ENCODE results near the gene MAML2.
A peak's percentile ranks its signal among the peaks of the same experiment; 100 is the strongest.

MAML2 gene

DNA sequence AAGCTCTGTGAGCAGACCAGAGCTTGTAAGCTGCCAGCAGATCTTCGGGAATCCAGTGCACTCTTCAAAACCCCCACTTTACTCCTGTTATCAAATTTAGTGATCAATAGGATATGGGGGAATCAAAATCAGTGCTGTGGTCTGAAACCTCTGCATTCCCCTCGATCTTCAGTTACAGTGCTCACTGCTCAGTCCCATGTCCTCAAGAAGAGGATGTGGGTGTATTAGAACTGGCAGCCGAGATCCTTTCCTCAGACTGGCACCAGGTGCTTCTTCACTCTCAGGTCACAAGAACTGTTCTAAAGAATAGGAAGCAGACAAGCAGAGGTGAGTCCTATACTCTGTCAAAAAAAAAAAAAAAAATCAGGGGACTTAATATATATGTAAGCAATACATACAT lies 15.3 kb upstream of the MAML2 start:
- TF ChIP-seq, protein P1, sequence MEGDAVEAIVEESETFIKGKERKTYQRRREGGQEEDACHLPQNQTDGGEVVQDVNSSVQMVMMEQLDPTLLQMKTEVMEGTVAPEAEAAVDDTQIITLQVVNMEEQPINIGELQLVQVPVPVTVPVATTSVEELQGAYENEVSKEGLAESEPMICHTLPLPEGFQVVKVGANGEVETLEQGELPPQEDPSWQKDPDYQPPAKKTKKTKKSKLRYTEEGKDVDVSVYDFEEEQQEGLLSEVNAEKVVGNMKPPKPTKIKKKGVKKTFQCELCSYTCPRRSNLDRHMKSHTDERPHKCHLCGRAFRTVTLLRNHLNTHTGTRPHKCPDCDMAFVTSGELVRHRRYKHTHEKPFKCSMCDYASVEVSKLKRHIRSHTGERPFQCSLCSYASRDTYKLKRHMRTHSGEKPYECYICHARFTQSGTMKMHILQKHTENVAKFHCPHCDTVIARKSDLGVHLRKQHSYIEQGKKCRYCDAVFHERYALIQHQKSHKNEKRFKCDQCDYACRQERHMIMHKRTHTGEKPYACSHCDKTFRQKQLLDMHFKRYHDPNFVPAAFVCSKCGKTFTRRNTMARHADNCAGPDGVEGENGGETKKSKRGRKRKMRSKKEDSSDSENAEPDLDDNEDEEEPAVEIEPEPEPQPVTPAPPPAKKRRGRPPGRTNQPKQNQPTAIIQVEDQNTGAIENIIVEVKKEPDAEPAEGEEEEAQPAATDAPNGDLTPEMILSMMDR (IDR thresholded peaks at IDR 0.05; ENCODE audit: low read depth, low read length), result no peak

DNA sequence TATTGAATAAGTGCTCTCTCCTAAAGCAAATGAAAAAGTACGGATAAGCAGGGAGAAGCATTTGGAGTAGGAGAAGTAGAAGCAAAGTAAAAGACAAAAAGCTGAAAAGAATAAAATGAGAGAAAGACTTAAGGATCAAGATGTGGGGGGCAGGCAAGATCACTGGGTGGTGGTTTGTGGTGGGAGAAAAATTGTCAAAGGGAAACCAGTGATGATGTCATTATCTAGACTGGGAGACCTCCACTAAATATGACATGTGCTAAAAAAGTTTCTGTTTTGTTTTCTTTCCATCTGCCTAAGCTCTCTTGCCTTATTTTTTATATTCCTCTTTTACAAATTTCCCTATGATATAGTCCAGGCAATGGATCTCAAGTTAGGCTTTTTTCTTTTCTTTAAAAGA lies 14.8 kb upstream of the MAML2 start:
- TF ChIP-seq, protein P1 (IDR thresholded peaks at IDR 0.05; ENCODE audit: low read depth, low read length), result no peak
- no peak for DNase-seq (ENCODE audit: extremely low read depth, low read depth)

More for the DNA sequence above, 15.3 kb upstream of the MAML2 start:
- DNase-seq (ENCODE audit: extremely low read depth, low read depth), result no peak

DNA sequence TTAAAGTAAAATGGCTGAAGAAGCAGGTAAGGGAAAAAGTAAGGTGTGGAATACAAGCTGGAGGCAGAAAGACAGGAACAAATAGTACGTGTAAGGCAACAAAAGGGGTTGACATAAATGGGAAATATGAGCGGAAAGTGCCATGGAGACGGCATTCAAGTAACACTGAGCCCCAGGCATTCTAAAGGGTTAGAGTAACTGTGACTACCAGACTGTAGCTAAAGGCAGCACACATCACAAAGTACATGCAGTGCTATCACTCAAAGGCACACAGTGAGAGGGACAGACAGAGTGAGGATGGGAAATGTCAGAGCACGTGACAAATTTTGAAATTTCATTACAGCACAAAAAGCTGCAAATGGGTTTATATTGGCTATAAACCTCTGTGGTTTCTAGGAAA lies 13.9 kb upstream of the MAML2 start:
- TF ChIP-seq, protein P1 (IDR thresholded peaks at IDR 0.05; ENCODE audit: low read depth, low read length), result no peak
- no peak for DNase-seq (ENCODE audit: extremely low read depth, low read depth)

DNA sequence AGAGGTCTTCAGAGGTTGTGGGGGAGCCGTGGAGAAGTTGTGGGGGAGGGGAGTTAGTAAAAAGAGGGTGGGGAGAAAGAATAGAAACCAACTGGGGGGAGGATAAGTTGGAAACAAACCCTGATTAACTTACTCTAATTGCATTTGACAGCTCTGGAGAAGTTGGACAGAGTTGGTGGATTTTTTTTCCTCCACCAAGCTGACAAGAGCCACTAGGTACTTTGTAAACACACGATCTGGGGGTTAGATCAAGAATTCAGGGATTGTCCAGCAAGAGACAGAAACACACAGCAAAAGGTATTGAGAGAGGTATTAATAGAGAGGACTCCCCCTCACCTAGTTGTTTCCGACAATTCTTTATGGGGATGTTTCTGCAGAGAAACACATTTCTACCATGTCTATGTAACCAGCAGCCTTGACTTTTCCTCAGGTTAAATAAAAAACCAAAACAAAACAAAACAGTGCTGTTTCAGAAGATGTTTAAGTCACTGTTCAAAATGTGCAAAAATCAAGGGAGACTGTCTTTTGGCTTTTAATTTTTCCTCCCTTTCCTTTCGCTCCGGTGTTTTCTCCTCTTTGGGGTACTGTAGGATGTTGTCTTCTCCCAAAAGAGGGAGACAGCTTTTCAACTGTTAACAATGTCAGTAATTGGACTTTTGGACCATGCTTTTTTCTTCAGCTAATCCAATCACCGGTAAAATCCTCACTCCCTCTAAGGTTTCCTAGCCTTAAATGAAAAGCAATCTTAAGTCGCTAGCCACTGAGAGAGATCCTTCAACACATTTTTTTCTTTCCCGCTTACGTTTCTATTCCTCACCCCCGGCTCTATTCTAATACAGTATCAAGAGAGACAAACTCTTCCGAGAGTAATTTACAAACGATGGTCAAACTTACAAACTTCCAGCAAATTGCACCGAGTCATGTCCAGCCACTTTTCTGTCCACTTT lies 708 bp downstream of the MAML2 start:
- TF ChIP-seq, protein P1 (IDR thresholded peaks at IDR 0.05; ENCODE audit: low read depth, low read length), result no peak
- DNase-seq (ENCODE audit: extremely low read depth, low read depth), result no peak

DNA sequence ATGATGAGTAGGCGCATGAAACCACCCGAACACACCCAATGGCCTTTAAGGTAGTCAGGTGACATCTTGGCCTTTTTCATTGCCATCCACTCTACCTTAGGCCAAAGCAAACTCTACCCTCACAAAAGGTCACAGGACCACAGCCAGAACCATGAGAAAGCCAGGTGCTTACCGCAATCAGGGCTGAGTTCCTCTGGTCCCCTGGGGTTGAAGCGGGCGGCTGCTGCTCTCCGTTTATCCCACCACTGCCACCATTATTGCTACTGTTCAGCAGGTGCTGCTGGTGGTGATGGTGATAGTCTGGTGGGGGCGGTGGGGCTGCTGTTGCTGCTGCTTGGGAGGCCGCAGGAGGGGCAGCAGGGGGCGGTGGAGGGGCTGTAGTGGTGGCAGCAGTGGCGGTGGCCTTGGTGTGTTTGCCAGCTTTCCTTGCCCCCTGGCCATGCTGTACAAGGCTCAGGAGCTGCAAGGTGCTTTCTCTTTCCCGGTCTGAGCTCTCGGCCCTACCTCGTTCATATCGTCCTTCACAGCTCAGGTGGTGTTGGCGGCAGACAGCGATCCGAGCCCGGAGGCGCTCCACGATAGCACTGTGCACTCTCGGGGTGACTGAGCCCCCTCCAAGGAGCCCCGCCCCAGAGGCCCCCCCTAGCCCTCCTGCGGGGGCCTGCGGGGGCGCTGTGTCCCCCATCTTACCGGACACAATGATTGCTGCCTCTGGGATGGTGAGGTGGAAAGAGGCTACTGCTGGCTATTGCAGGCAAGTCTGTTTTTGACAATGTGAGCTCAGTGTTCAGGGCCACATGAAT lies 1.6 kb downstream of the MAML2 start:
- TF ChIP-seq, protein P1 (IDR thresholded peaks at IDR 0.05; ENCODE audit: low read depth, low read length), result peak; percentile 56
- no peak for DNase-seq (ENCODE audit: extremely low read depth, low read depth)

DNA sequence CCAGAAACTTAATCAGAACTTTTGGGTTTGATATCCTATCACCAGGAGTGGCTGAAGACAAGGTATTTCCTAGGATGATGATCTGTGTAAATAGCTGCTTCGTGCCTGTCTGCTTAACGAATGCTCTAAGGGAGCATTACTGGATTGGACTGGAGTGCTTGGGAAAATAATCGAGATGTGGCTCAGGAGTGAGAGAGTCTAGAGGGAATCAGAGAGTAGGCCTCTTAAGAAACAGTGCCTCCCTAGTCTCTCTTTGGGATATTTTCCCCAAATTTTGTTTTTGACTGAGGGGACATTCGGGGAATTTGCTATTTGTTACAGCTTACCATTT lies 2.5 kb downstream of the MAML2 start:
- no peak for DNase-seq (ENCODE audit: extremely low read depth, low read depth)
- TF ChIP-seq, protein P1 (IDR thresholded peaks at IDR 0.05; ENCODE audit: low read depth, low read length), result no peak
